Measurements from ENCODE around the gene GPR15.

GPR15 gene

GRCh38 chr3:98532275-98532637, 478 bp downstream of the GPR15 start:
- DNase-seq: no peak

- no peak for DNase-seq
These were observed 1.2 kb downstream of the GPR15 start for GRCh38 chr3:98532709-98533571.

GRCh38 chr3:98534168-98534567, 2.4 kb downstream of the GPR15 start:
- no peak for DNase-seq

- DNase-seq: no peak
These were observed 3.0 kb downstream of the GPR15 start for GRCh38 chr3:98534734-98535133.

DNA sequence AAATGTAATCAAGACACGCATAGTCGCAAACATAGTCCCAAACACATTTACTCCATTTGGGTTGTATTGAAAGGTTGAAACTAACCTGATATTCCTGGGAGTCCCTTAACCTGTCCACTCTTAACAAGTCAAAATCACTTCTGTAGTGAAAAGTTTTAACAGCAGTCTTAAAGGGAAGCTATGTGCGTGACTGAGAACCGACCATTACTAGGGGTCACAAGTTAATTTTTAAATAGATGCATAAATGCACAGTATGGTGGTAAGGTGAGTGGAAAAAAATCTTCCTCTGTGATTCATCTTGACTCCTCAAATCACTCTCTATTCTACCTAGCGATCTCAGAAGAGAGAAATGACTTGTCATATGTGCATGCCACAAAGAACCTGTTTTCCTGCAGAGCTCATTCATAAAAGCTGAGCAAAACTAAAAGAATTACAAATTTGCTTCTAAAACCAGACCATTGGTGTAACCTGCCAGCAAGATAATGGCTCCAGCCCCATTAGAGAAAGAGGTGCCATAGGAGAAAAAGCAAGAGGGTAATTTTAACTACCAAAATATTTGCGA, 4.8 kb downstream of the GPR15 start:
- DNase-seq: no peak

GRCh38 chr3:98540346-98540745, 8.6 kb downstream of the GPR15 start:
- no peak for DNase-seq

- no peak for DNase-seq
These were observed 9.9 kb downstream of the GPR15 start for GRCh38 chr3:98541695-98542094.

DNA sequence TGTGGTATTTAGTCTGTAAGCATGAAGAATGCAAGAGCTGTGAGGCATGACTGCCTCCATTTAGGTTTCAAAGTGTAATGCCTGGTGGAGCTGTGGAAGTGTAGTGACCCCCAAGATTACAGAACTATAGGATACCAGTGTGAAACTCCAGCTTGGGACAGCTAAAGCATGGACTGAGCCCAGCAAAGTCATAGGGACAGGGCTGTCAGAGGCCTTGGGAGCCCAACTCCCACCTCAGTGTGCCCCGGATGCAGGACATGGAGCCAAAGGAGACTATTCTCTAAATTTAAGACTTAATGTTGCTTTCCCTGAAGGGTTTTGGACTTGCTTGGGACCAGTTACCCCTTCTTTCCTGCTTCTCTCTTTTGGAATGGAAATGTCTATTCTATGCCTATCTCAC, 10.8 kb downstream of the GPR15 start:
- DNase-seq: no peak

DNA sequence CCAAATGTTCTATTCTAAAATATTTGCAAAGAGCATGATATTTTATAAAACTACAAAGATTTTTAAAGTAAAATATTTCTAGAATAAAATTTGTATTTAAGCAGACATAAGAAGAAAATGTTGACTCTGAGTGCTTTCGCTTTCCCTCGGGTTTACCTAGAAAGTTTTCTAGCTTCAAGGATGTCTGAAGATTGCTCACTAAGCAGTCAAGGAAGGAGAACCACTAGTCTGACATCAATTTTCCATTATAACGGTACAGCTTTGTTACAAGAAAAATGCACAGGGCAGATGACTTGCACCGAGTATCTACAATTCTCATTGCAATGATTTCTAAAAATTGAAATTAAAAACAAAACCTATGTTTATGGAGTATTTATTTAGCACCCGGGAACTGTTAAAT, 14.2 kb downstream of the GPR15 start:
- DNase-seq: no peak

DNA sequence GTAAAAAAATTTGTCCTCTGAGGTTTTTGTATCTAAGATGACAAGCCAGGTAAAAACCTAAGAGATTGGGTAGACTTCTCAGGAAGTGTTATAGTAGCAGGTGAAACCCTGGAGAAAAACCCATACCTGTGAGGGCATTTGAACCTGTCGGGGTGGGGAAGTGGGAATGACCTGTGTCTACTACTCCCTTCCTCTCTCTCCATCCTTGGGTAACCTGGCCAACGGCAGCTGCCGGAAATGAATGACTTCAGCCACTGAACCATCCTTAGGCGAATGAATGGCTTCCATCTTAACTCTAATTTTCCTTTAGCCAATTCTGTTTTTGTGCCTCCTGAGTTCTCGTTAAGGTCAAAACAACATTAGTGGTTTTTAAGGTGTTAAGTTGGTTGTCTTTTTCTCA, 16.8 kb downstream of the GPR15 start:
- DNase-seq: no peak

- no peak for DNase-seq
These were observed 19.1 kb downstream of the GPR15 start for GRCh38 chr3:98550833-98551232.

- no peak for DNase-seq
These were observed 19.5 kb downstream of the GPR15 start for GRCh38 chr3:98551236-98551635.

DNA sequence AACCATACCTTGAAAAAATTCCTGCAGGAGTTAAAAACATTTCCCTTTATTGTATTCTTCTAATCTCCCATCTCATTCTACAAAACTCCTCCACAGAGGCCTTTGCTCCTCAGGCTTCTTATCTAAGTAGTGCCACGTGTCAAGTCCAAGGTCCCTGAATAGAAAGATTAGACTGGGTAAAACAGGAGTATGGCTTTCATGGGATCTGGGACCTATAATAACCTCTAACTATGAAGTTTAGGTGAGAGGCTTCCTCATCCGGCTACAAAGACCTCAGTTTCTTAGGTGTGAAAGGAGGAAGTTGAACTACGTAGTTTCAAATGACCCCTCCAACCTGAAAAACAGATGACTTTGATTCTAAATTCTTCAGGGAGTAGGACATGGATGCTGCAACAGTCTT, 20.0 kb downstream of the GPR15 start:
- DNase-seq: no peak

DNA sequence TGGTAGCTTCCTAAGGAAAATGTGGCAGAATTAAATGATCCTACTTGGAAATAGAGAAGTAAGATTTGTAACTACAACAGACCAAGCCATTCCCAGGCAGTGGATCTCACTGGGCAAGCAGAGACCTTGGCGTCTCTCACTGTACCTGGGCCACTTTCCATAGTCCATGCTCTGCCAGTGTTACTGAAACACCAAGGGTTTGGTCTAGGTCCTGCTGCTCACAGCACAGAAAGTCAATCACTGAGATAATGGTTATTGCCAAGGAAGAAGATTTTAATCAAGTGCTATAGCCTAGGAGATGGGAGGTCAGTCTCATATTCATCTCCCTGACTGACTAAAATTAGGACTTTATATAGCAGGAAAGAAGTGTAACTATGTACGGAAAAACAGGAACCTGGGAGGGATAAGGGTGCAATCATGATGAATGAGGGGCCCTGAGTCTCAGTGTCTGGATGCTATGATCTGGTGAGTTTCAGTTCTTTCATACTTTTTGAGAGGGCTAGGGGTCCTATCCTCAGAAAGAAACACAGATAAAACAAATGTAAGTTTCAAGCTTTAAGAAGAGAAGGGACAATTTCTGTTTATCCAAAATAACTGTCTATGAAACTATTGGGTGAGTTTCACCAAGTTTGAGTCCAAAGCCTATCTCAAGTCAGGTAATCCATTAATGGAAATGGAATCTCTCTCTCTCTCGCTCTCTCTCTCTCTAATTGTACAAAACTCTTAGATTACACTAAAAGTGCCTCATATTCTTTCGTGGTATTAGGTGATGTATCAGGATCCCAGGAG, 20.6 kb downstream of the GPR15 start:
- DNase-seq: no peak

GRCh38 chr3:98553021-98553563, 21.3 kb downstream of the GPR15 start:
- DNase-seq: peak; percentile 24

GRCh38 chr3:98553753-98554152, 22.0 kb downstream of the GPR15 start:
- DNase-seq: no peak

DNA sequence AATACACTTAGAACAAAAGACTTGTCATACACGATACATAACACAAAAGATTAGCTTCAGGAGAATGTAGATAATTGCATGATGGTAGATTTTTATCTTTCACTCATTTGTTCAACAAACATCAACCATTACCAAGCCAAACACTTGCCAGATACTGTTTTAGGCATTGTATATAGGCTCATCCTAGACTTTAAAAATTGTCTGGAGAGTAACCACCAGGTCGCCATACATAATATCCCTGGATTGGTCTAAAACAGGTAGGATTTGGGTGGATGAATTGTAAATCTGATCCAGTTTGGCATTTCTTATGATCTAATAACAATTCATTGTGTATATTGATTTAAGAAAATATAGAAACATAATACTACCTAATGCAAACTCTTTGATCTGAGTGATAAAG, 22.8 kb downstream of the GPR15 start:
- DNase-seq: no peak

DNA sequence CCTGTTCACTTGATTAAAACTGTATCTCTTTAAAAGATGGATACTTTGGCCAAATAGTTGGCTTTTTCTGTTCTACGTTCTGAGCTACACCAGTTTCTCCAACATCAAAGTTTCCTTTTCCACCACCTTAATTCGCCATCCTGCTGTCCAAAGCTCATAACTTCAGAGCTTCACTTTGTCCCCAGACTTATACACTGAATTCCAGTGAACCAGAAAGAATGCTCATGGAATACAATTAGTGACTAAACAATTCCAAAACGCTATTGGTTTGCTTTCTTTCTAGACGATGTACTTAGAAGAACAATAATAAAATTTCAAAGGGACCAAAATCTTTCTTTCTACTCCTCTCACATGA, 23.2 kb downstream of the GPR15 start:
- DNase-seq: no peak

GRCh38 chr3:98556164-98557130, 24.7 kb downstream of the GPR15 start:
- DNase-seq: peak; percentile 79

GRCh38 chr3:98557324-98558010, 25.7 kb downstream of the GPR15 start:
- DNase-seq: peak; percentile 61

- no peak for DNase-seq
These were observed 26.5 kb downstream of the GPR15 start for GRCh38 chr3:98558100-98558827.

Measured in CD4-positive, alpha-beta T cell treated with Interleukin-6 for 4 hours (primary cell).